Small intestine (tissue), 4 donors: ENCODE results near the gene KNSTRN. TPM values are rescaled to one million over a fixed set of nuclear protein-coding genes. Genes with fewer than 3 reads are reported as not detected.

Experiments
- polyA plus RNA-seq, 4 donors: library from polyadenylated mRNA; stranded (reverse) in 3 of 4; unstranded in 1 of 4; fragments of 200-250 nt in 3 of 4; fragments of 120-200 nt in 1 of 4; gene quantifications; one replicate each; pipeline versions ENCODE4 v1.2.1 to v1.2.3, GENCODE V29; 2013
- donor health status: healthy with polysubstance abuse.
- donor health status: Bipolar disorder and iron deficiency.
- donor health status: healthy.

The KNSTRN gene
- polyA plus RNA-seq, 4 donors: 4.1 to 24.3 (median 12.9) TPM

Other genes starting within 250 kb of the KNSTRN start
- gene BUB1B, start 221.7 kb upstream of the KNSTRN start, polyA plus RNA-seq: 10 to 100 TPM in 1 of 4 donors, 1 to 10 TPM in 3; 1.1 to 15.6 (median 5.5) TPM
- 10 to 100 TPM in 1 of 4 donors, 1 to 10 TPM in 1, under 1 TPM in 2; 0.67 to 16.4 (median 2.9) TPM for gene PAK6, start 143.7 kb upstream of the KNSTRN start, polyA plus RNA-seq
- under 1 TPM in 2 of 4 donors, not detected in 2; 0.04 to 0.16 TPM for gene ANKRD63, start 99.7 kb upstream of the KNSTRN start, polyA plus RNA-seq
- gene PLCB2, start 74.8 kb upstream of the KNSTRN start, polyA plus RNA-seq: 10 to 100 TPM in 1 of 4 donors, 1 to 10 TPM in 3; 5.6 to 11.4 (median 7.8) TPM
- 10 to 100 TPM in 1 of 4 donors, 1 to 10 TPM in 3; 4.7 to 10.6 (median 6.5) TPM for gene INAFM2, start 59.0 kb upstream of the KNSTRN start, polyA plus RNA-seq
- gene CCDC9B, start 41.8 kb upstream of the KNSTRN start, polyA plus RNA-seq: 1 to 10 TPM; 2.2 to 7.4 (median 4.6) TPM
- over 10,000 TPM in 2 of 4 donors, 1,000 to 10,000 TPM in 2; 1,899 to 32,483 (median 16,493) TPM for gene PHGR1, start 31.7 kb upstream of the KNSTRN start, polyA plus RNA-seq
- gene DISP2, start 24.5 kb upstream of the KNSTRN start, polyA plus RNA-seq: 10 to 100 TPM in 1 of 4 donors, 1 to 10 TPM in 3; 2.2 to 12.2 (median 5.1) TPM
- 10 to 100 TPM; 20.0 to 58.3 (median 38.0) TPM for gene IVD, start 23.1 kb downstream of the KNSTRN start, polyA plus RNA-seq
- 10 to 100 TPM; 10.7 to 32.5 (median 12.5) TPM for gene BAHD1, start 58.2 kb downstream of the KNSTRN start, polyA plus RNA-seq
- 10 to 100 TPM in 1 of 4 donors, 1 to 10 TPM in 2, under 1 TPM in 1; 0.45 to 11.3 (median 3.7) TPM for gene CHST14, start 88.3 kb downstream of the KNSTRN start, polyA plus RNA-seq
- 10 to 100 TPM; 22.3 to 35.5 (median 23.6) TPM for gene CCDC32, start 182.3 kb downstream of the KNSTRN start, polyA plus RNA-seq
- gene RPUSD2, start 186.6 kb downstream of the KNSTRN start, polyA plus RNA-seq: 10 to 100 TPM in 2 of 4 donors, 1 to 10 TPM in 2; 3.2 to 10.6 (median 7.0) TPM
- 10 to 100 TPM in 1 of 4 donors, 1 to 10 TPM in 3; 8.1 to 11.0 (median 8.9) TPM for gene KNL1, start 211.5 kb downstream of the KNSTRN start, polyA plus RNA-seq